BLaER1 (cell line): ENCODE results near the gene ZNF394.
"Not testable (repeated sequence)": the region's sequence is repeated elsewhere in the genome, so short reads cannot be mapped to it uniquely, and the experiment has no call there.

Experiments
- H3K27ac ChIP-seq: shearing (Covaris generic); formaldehyde crosslinking; 2 replicates; pipeline ENCODE4 v1.8.1; 2022
- H3K27me3 ChIP-seq: shearing (Covaris generic); formaldehyde crosslinking; 2 replicates; pipeline ENCODE4 v1.8.1; 2022
- H3K36me3 ChIP-seq: shearing (Covaris generic); formaldehyde crosslinking; 2 replicates; pipeline ENCODE4 v1.8.1; 2022
- H3K4me1 ChIP-seq: shearing (Covaris generic); formaldehyde crosslinking; 2 replicates; pipeline ENCODE4 v1.8.1; 2022
- H3K4me2 ChIP-seq: shearing (Covaris generic); formaldehyde crosslinking; 2 replicates; pipeline ENCODE4 v1.8.1; 2022
- H3K4me3 ChIP-seq: shearing (Covaris generic); formaldehyde crosslinking; 2 replicates; pipeline ENCODE4 v1.8.1; 2022
- H3K9ac ChIP-seq: shearing (Covaris generic); formaldehyde crosslinking; 2 replicates; pipeline ENCODE4 v1.8.1; 2022
- H3K9me3 ChIP-seq: shearing (Covaris generic); formaldehyde crosslinking; 2 replicates; pipeline ENCODE4 v1.8.1; 2022
- H4K20me1 ChIP-seq: shearing (Covaris generic); formaldehyde crosslinking; 2 replicates; pipeline ENCODE4 v1.8.1; 2022
- Cebpa-rat ChIP-seq: shearing (Covaris generic); IDR thresholded peaks from 2 replicates; pipeline ENCODE4 v1.8.1; 2022

Gene ZNF394

DNA sequence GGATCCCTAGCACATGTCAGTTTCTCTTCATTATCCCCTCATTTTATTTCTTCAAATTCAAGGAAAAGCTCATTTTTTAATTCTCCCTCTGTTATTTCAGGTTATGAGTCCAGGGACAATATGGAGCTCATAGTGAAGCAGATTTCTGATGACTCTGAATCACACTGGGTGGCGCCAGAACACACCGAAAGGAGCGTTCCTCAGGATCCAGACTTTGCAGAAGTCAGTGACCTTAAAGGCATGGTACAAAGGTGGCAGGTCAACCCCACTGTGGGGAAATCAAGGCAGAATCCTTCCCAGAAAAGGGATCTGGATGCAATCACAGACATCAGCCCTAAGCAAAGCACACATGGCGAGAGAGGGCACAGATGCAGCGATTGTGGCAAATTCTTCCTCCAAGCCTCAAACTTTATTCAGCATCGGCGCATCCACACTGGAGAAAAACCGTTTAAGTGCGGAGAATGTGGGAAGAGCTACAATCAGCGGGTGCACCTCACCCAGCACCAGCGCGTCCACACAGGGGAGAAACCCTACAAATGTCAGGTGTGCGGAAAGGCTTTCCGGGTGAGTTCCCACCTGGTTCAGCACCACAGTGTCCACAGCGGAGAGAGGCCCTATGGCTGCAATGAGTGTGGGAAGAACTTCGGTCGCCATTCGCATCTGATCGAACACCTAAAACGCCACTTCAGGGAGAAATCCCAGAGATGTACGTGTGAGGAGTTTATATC is 25.8 kb upstream of the ZNF394 start:
- Histone ChIP-seq H3K9ac (no peak overlapping the region), H4K20me1 (no peaks in the 10 kb centered on the region), H3K4me3 (no peak overlapping the region), H3K4me2 (no peak overlapping the region), H3K4me1 (no peaks in the 10 kb centered on the region), H3K27me3 (no peaks in the 10 kb centered on the region), H3K9me3 (peaks cover 36% of the 10 kb centered on the region), H3K27ac (no peak overlapping the region), H3K36me3 (peaks cover 90% of the 10 kb centered on the region)
- TF ChIP-seq Cebpa-rat, result no peak

DNA sequence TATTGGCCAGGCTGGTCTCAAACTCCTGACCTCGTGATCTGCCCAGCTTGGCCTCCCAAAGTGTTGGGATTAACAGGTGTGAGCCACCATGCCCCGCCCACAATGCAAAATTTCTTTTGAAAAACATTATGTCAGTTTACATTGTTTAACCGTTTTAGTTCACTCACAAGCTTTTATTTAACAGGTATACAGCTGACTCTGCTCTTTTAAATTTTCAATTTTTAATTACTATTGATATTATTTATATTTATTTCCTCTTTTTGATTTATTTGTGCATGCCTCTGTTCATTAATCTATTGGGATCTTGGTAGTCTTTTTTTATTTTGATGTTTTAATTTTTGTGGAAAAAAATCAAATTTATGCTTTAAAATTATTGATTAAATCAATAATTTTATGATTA is 21.3 kb upstream of the ZNF394 start:
- H3K27ac ChIP-seq, result no peak overlapping the region
- no peaks in the 10 kb centered on the region for H3K4me1 ChIP-seq
- no peak overlapping the region for H3K4me3 ChIP-seq
- no peak overlapping the region for H3K4me2 ChIP-seq
- no peak for TF ChIP-seq Cebpa-rat
- no peaks in the 10 kb centered on the region for H3K9me3 ChIP-seq
- H3K36me3 ChIP-seq, result peaks cover 84% of the 10 kb centered on the region
- H4K20me1 ChIP-seq, result no peaks in the 10 kb centered on the region
- no peak overlapping the region for H3K9ac ChIP-seq
- H3K27me3 ChIP-seq, result no peaks in the 10 kb centered on the region

DNA sequence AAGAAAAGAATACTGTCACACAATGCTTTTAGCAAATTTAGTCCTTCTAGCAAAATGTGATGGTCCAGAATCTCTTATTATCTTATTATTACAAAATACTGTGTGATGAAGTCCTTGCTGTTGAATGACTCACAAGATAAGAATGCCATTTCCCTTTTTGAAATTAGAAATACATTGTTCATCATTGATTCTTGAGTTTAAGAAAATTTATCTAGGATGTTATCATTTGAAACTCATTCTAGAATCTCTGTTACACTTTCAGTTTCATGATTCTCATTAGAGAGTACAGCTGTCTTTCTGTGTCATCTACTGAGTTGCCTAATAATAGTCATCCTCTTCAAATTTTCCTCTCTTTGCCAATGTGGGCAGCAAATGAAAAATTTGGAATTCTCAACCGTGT is 14.0 kb upstream of the ZNF394 start:
- no peak overlapping the region for H3K9ac ChIP-seq
- H3K4me2 ChIP-seq, result no peak overlapping the region
- H3K9me3 ChIP-seq, result no peaks in the 10 kb centered on the region
- H3K27ac ChIP-seq, result no peak overlapping the region
- TF ChIP-seq Cebpa-rat, result no peak
- H4K20me1 ChIP-seq, result peaks cover 8% of the 10 kb centered on the region; the same call in 1 of the 2 replicates
- peaks cover 88% of the 10 kb centered on the region for H3K36me3 ChIP-seq
- no peaks in the 10 kb centered on the region for H3K4me1 ChIP-seq
- H3K4me3 ChIP-seq, result no peak overlapping the region
- no peaks in the 10 kb centered on the region for H3K27me3 ChIP-seq

DNA sequence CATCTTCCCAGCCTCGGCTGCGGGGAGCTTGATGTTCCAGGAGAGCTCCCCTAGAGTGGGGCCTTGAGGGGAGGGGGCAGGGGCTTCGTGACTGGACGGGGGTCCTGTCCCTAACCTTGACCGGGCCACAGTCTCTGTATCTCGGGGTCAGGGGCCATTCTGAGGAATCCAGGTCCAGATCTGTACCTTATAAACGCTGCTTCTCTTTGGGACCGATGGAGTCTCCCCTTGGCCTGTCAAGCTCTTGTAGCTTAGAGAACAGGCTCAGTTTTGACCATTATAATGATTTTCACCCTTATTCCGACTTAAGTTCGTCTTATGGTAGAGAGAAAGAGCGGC is 5.2 kb upstream of the ZNF394 start:
- peak overlapping the region; percentile 87 for H3K9ac ChIP-seq
- TF ChIP-seq Cebpa-rat, result no peak
- H3K27ac ChIP-seq, result peak overlapping the region; percentile 85
- H3K27me3 ChIP-seq, result no peaks in the 10 kb centered on the region
- peak overlapping the region; percentile 86 for H3K4me2 ChIP-seq
- peak overlapping the region; percentile 82 for H3K4me3 ChIP-seq
- H3K36me3 ChIP-seq, result peaks cover 17% of the 10 kb centered on the region
- H3K9me3 ChIP-seq, result no peaks in the 10 kb centered on the region
- H3K4me1 ChIP-seq, result peaks cover 34% of the 10 kb centered on the region
- peaks cover 5% of the 10 kb centered on the region; the same call in 1 of the 2 replicates for H4K20me1 ChIP-seq

DNA sequence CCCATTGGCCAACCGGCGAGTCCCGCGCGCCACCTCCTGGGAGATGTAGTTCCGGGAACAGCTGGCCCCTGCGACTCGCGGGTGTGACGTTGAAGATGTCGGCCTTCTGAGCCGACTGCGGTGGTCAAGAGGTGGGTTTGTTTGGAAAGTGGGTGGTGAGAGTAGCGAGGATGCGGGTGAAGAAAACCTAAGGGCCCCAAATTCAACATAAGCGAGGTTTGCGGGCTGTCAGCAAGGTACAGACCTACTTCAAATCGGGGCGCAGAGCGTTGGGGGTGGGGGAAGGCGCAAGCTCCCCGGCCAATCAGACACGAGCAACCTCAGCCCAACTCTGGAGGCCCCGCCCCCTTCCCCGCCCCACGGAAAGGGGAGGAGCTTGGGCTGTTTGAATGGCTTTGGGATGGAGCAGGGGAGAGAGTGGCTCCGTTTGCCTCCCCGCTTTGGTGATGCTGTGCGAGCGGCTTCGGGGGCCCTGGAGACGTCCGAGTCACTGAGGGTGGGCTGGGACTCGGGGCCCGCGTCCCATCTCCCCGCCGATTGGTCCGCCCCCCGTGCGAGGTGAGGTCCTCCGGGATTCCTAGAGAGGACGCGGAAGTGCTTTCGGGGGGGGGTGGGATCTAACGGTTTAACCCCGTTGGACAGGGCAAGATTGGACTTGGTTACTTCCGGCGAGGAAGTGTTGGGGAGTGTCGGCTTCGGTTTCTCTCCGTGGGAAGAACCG is 4.7 kb upstream of the ZNF394 start, which contains the start of gene ZKSCAN5:
ZKSCAN5 (plus strand) TSS at position 60 of the 721 bp plus-strand sequence. CDS start 1,383 bp downstream, outside the sequence.
- Histone ChIP-seq H3K27ac (peak within 1 kb of the TSS; percentile 85), H3K4me3 (peak within 1 kb of the TSS; percentile 82), H3K27me3 (no peaks in the 10 kb centered on the region), H3K36me3 (peaks cover 13% of the 10 kb centered on the region), H4K20me1 (peaks cover 7% of the 10 kb centered on the region), H3K9ac (peak within 1 kb of the TSS; percentile 87), H3K4me2 (peak within 1 kb of the TSS; percentile 86), H3K9me3 (no peaks in the 10 kb centered on the region), H3K4me1 (peaks cover 34% of the 10 kb centered on the region)
- TF ChIP-seq Cebpa-rat, result no peak

DNA sequence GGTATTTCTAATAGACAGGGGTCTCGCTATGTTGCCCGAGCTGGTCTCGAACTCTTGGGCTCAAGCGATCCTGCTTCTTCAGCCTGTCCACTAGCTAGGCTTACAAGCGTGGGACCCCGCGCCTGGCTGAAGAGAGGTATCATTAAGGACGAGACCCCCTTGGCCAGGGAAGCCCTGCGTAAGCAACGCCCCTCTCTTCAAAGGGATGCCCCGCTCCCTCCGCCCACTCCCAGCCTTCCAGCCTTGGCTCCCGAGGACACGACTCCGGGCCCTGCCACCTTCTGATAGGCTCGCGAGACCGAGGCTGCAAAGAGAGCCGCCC is 4.2 kb upstream of the ZNF394 start:
- H3K4me1 ChIP-seq, result peaks cover 34% of the 10 kb centered on the region
- peak overlapping the region; percentile 85 for H3K27ac ChIP-seq
- H3K9ac ChIP-seq, result peak overlapping the region; percentile 87; the same call in 1 of the 2 replicates
- no peaks in the 10 kb centered on the region for H3K27me3 ChIP-seq
- no peak for TF ChIP-seq Cebpa-rat
- H4K20me1 ChIP-seq, result peaks cover 13% of the 10 kb centered on the region
- peak overlapping the region; percentile 82 for H3K4me3 ChIP-seq
- peak overlapping the region; percentile 78 for H3K4me2 ChIP-seq
- H3K36me3 ChIP-seq, result peaks cover 8% of the 10 kb centered on the region
- no peaks in the 10 kb centered on the region for H3K9me3 ChIP-seq

DNA sequence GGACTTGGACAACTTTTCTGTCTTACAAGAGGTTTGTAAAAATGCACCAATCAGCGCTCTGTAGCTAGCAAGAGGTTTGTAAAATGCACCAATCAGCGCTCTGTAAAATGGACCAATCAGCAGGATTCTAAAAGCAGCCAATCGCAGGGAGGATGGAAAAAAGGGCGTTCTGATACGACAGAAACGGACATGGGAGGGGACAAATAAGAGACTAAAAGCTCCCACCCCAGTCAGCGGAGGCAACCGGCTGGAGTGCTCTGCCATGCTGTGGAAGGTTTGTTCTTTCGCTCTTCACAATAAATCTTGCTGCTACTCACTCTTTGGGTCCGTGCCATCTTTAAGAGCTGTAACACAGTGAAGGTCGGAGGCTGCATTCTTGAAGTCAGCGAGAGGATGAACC is 1.2 kb upstream of the ZNF394 start:
- H3K27me3 ChIP-seq, H3K9ac ChIP-seq, H3K27ac ChIP-seq, H3K4me3 ChIP-seq: not testable (repeated sequence)
- Histone ChIP-seq H3K4me2 (peak overlapping the region; percentile 99; the same call in 1 of the 2 replicates), H3K9me3 (peaks cover 11% of the 10 kb centered on the region), H4K20me1 (peaks cover 34% of the 10 kb centered on the region), H3K4me1 (peaks cover 34% of the 10 kb centered on the region), H3K36me3 (peaks cover 25% of the 10 kb centered on the region)

DNA sequence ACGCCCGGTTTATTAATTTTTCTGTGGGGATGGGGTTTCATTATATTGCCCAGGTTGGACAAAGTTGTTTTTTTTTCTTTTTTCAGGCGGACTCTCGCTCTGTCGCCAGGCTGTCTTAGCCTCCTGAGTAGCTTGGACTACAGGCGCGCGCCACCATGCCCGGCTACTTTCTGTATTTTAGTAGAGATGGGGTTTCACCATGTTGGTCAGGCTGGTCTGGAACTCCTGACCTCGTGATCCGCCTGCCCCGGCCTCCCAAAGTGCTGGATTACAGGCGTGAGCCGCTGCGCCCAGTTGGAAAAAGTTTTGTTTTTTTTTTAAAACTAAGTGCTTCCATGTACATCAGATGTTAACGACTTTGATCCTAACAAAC is 542 bp upstream of the ZNF394 start:
- H3K27ac ChIP-seq, result peak overlapping the region; percentile 88

DNA sequence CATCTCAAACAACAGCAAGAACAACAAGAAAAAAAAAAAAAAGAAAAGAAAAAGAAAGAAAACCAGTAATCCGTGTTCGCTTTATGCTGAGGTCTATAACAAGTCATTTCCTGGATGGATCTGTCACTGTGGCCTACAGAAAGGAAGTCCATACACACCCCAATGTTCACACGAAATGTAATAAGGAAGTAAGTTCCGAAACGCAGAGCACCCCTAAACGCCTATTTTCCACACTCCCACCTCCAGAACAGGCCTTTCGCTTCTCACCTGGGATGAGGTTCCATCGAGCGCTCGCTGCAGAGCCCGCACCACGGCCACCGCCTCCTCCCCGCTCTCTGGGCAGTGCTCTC is 735 bp downstream of the ZNF394 start:
- Histone ChIP-seq H3K36me3 (peaks cover 44% of the 10 kb centered on the region), H3K4me3 (peak overlapping the region; percentile 89), H3K4me2 (peak overlapping the region; percentile 99), H3K27ac (peak overlapping the region; percentile 88), H3K9me3 (peaks cover 30% of the 10 kb centered on the region), H3K27me3 (peaks cover 1% of the 10 kb centered on the region; the same call in 1 of the 2 replicates), H3K9ac (peak overlapping the region; percentile 87), H4K20me1 (peaks cover 30% of the 10 kb centered on the region), H3K4me1 (peaks cover 25% of the 10 kb centered on the region)
- no peak for TF ChIP-seq Cebpa-rat

More for the DNA sequence above, 542 bp upstream of the ZNF394 start:
- Histone ChIP-seq H3K4me1 (peaks cover 27% of the 10 kb centered on the region), H3K36me3 (peaks cover 31% of the 10 kb centered on the region), H3K9ac (peak overlapping the region; percentile 87), H3K4me3 (peak overlapping the region; percentile 89), H3K9me3 (peaks cover 17% of the 10 kb centered on the region), H3K27me3 (no peaks in the 10 kb centered on the region), H4K20me1 (peaks cover 30% of the 10 kb centered on the region), H3K4me2 (peak overlapping the region; percentile 99)
- no peak for TF ChIP-seq Cebpa-rat

DNA sequence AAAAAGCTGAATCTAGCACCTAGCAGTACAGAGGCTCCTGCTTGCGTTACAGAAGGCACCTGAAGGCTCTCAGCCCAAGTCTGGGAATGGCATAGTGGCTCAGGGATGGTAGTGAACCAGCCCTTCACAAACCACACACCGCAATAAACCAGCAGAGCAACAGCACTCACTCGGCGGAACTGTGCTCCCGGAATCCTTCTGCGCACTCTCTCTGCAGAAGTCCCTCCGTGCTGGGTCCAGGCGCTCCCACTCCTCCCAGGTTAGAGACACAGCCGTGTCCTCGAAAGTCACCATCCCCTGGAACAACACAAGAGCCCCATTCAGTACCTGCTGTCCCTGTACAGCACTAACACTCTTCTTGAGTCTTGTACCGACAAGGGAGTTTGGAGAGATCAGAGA is 1.5 kb downstream of the ZNF394 start:
- H3K4me2 ChIP-seq, result peak overlapping the region; percentile 99
- H3K9me3 ChIP-seq, result peaks cover 38% of the 10 kb centered on the region
- no peak for TF ChIP-seq Cebpa-rat
- peaks cover 52% of the 10 kb centered on the region for H3K36me3 ChIP-seq
- peaks cover 5% of the 10 kb centered on the region; the same call in 1 of the 2 replicates for H3K27me3 ChIP-seq
- H3K4me3 ChIP-seq, result peak overlapping the region; percentile 89
- no peak overlapping the region for H3K27ac ChIP-seq
- peak overlapping the region; percentile 87 for H3K9ac ChIP-seq
- H3K4me1 ChIP-seq, result peaks cover 25% of the 10 kb centered on the region
- peaks cover 30% of the 10 kb centered on the region for H4K20me1 ChIP-seq
